NCI-H446 (cell line): ENCODE data around the gene SNX10.
"Not testable (repeated sequence)": the region's sequence is repeated elsewhere in the genome, so short reads cannot be mapped to it uniquely, and the experiment has no call there.

Experiments used
- DNase-seq, 2 experiments: peaks; one replicate each; lab custom pipeline; 2025; lab: John Stamatoyannopoulos, UW

Gene SNX10, protein sequence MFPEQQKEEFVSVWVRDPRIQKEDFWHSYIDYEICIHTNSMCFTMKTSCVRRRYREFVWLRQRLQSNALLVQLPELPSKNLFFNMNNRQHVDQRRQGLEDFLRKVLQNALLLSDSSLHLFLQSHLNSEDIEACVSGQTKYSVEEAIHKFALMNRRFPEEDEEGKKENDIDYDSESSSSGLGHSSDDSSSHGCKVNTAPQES

DNA sequence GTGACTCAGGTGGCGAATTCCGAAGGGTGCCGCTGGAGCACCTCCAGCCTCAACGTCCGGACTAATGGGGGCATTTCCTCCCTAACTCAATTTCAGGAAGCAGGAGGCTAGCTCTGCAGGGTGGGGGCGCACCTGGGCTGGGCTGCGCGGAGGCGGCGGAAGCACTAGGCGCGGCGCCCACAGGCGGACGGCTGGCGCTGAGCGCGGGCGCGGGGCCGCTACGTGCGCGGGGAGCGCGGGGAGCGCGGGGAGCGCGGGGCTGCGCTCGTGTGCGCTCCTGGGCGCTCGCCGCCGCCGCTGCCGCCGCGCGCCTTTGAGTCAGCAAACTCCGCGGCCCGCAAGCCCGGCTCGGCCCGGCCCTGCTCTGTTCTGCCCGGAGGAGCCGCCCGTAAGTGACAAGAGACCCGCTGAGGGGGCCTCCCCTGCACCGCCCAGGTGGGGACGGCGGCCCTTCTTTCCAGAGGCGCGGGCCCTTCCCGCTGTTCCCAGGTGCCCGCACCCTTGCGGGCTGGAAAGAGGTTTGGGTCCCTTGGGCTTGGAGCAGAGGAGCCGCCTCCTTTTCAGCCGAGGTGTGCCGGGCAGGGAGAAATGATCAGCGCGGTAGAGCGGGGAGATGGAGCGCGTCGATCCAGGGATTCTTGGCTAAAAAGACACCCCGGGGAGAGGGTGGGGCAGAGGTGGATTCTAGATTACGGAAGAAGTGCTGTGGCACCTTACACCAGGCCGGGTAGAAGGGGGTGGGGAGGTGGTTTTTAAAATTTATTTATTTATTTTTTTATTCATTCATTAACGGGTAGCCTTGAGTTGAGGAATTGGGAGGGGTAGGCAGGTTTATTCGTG lies at the start of gene SNX10:
Gene SNX10, plus strand, starts transcription at position 164 of the 840 bp plus-strand sequence. CDS start 54,581 bp downstream, outside the sequence.
- peak in 1 of 2 experiments; percentile 74 for DNase-seq

DNA sequence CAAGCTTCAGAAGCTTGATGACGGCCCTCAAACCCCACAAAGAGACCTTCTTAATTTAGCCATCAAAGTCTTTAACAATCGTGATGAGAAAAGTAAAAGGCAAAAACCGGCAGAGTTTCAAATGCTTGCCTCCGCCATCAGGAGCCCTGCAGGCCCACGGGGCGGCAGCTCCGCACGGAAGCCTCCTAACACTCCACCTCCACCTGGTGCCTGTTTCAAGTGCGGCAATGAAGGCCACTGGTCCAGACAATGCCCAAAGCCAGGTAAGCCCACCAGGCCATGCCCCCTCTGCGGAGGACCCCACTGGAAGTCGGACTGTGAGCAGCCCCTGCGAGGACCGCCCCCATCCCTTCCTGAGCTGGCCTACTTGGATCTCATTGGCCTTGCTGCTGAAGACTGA lies 46.5 kb upstream of the SNX10 start:
- no peak for DNase-seq

DNA sequence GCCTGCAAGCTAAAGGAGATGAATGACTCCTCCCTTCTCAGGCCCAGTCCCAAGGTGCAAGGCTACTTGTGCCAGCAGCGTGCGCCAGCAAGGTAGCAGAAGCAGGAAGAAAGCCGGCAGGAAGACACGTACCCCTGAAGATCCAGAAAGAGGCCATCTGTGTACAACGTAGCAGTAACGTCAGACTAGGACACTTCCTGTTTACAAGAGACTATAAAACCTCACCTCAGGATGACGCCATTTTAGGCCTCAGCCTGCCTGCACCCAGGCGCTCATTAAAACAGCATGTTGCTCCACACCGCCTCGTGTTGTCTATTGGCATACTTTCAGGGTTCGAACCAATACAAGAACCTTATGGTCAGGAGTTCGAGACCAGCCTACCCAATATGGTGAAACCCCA lies 41.4 kb upstream of the SNX10 start:
- no peak for DNase-seq

DNA sequence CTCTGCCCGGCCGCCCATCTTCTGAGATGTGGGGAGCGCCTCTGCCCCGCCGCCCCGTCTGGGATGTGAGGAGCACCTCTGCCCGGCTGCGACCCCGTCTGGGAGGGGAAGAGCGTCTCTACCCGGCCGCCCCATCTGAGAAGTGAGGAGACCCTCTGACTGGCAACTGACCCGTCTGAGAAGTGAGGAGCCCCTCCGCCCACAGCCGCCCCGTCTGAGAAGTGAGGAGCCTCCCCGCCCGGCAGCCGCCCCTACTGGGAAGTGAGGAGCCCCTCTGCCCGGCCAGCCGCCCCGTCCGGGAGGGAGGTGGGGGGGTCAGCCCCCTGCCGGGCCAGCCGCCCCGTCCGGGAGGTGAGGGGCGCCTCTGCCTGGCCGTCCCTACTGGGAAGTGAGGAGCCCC lies 29.8 kb upstream of the SNX10 start:
- DNase-seq, result not testable (repeated sequence)

DNA sequence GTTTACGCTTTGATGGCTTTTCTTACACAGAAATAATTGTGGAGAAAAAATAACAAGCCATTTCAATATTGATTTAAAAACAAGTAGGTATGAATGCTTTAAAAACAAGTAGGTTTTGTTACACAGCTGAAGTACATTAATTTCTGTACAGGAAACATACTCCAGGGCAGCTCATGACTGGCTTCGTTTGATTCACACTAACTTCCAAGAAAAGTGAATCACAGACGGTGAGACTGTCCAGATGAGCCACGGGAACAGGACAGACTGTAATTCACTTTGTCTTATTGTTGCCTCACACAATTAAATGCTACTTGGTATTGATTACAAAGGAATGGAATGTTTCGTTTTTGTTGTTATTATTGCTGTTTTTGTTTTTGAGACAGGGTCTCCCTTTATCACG lies 26.6 kb upstream of the SNX10 start:
- no peak for DNase-seq

DNA sequence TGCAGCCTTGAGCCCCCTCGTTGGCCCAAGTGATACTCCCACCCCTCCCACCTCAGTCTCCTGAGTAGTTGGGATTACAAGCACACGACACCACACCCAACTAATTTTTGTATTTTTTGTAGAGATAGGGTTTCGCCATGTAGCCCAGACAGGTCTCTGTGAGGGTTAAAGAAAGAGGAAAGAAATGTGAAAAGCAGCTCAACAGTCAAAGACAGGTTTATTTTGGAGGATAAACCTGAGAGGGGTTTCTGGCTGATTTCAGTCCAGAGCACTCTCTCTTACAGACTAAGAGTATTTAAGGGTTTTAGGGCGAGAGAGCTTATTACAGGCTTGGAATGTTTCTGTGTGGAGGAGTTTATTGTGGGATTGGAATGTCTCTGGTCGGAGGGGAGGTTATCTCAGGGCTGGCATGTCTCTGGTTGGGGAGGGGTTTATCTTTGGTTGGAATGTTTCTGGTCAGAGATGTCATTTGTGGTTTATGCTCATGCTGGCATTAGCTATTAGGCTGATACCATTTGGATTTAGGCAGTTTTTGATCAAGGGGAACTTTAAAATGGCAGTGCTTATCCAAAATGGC lies 26.1 kb upstream of the SNX10 start:
- no peak for DNase-seq

DNA sequence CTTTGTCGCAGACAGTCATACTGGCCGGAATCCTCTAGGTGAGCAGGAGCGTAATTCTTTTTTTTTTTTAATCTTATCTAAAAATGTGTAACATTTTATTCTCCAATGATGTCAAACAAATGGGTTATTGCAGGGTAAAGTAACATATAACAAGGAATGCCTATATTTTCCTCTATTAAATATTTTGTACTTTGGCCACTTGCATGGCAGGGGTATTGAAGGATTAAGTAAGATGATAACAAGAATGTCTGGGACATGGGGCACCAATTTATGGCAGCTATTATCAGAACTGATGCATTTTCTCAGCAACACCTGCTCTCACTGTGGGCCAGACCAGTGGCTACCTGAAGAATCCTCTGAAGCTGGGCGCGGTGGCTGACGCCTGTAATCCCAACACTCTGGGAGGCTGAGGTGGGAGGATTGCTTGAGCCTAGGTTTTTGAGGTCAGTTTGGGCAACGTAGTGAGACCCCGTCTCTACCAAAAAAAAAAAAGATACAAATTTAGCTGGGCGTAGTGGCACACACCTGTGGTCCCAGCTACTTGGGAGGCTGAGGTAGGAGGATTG lies 24.0 kb upstream of the SNX10 start:
- DNase-seq, result no peak

DNA sequence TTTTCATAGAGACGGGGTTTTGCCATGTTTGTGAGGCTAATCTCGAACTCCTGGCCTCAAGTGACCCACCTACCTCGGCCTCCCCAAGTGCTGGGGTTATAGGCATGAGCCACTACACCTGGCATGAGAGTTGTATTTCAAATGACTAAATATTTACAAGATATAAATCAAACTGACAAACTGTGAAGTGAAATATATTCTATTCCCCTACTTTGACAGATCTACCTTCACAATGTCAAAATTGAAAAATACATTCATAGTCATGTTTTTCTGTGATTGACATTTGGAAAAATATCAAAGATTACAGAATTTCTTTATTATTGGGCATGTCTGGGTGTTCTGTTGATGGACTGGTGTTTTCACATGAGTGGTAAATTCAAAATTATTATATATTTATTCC lies 16.4 kb upstream of the SNX10 start:
- DNase-seq, result no peak

DNA sequence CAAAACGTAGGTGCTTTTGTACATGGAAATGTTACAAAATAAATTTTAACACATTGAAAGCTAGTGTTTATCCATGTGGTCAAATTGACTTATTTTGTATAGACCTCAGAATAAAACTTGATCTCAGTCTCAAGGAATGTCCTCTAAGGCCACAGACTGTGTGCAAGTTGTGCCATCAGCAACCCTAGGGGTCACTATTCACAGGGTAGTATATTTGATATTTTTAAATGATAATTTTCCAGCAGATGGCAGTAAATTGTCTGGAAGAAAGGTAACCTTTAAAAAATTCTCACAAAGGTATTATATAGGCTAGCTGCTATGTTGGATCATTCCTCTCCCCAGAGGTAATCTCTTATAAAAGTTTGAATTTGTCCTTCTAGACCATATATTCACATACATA lies 12.9 kb upstream of the SNX10 start:
- DNase-seq, result no peak

DNA sequence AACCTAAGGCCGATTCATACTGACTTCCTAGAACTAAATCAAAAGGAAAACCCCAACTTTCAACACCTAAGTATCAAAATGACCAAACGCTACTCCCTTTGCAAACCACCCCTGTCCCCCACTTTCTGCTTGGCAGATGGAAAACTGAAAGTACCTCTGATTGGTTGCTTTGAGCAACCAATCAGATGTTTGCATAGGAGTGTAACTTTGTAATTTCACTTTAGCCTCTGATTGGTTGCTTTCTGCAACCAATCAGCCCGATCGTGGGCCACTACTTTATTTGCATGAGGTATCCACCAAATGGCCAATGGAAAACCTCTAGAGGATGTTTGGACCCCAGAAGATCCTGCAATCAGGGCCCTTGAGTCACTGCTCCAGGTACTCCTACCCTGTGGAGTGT lies 12.3 kb upstream of the SNX10 start:
- no peak for DNase-seq

DNA sequence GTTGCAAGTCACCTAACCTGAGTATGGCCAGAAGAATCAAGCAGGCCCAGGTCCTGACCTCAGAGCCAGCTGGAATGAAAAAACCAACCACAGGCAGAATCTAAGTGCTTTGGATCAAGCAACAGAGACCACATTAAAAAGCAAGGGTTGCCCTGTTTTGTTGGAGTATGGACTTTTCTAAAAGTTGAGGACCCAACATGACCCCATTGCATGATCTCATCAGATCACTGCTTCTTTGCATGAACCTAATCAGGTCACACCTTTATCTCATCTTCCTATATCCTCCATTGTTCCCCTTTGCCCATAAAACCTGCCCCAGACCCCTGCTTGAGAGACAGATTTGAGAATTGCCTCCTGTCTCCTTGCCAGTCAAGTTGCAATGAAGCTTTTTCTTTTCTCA lies 11.6 kb upstream of the SNX10 start:
- DNase-seq, result no peak

DNA sequence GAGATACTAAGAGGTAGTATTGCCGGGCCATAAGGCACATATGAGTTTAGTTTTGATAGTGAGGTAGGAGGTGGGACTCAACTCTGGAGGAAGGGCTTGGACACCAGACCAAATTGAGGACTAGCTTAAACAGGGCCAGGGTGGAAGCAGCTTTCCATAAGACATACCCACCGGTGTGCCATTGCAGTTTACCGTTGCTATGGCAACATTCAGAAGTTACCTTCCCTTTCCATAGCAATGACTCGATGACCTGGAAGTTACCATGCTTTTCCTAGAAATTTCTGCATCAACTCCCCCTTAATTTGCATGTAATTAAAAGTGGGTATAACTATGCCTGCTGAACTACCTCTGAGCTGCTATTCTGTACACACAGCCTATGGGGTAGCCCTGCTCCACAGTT lies 10.9 kb upstream of the SNX10 start:
- DNase-seq, result no peak

DNA sequence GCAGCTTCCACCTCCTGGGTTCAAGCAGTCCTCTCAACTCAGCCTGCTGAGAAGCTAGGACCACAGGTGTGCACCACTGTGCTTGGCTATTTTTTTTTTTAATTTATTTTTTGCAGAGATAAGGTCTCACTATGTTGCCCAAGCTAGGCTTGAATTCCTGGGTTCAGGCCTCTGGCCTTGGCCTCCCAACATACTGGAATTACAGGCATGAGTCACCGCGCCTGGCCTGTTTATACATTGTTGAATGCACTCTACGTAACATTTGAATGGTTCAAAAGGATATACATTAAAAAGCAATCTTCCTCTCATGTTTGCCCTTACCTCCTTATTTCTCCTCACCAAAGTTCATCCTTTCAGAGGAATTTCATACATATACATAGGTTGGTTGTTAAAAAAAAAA lies 7.2 kb upstream of the SNX10 start:
- DNase-seq, result no peak

DNA sequence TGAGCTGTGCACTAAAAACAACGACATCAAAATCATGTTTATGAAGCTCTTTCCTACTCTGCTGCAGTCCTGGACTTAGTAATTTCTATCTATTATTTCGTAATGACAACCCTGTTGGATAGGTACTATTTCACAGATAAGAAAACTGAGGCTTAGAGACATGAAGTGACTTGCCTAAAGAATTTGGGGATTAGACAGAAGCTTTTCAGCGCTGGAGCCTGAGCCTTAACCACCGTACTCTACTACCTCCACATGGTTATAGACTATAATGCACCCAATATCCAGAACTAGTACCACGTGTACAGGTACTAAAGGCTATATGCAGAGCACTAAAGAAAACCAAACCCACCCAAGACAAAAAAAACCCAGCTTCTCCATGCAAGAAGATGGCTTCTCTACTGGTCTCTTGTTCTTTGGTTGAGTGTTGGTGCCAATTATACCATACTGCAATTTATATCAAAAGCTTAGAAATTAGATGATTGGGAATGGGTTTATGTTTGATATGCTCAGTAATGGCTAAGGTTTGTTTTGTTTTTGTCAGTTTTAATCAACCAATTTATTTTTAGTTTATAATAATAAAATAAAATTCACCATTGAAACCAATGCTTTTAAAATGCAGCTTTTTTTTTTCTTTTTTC lies 6.5 kb upstream of the SNX10 start:
- DNase-seq, result no peak

DNA sequence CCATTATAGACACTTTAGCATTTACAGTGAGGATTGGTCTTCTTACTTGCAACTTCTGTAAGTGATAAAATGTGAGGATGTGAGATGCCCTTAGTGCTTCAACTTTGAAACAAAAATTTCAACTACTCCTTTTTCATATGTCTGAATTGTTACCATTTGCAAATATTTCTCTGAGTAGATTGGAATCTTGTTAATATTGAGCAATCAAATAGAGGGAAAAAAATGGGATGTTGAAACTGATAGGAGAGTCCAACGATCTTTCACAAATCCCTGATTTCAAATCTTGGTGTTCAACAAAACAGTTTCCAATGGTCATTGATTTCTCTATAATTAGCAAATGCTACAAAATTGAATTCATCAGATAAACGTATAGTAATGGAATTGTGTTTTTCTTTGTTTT lies 5.5 kb upstream of the SNX10 start:
- DNase-seq, result no peak

DNA sequence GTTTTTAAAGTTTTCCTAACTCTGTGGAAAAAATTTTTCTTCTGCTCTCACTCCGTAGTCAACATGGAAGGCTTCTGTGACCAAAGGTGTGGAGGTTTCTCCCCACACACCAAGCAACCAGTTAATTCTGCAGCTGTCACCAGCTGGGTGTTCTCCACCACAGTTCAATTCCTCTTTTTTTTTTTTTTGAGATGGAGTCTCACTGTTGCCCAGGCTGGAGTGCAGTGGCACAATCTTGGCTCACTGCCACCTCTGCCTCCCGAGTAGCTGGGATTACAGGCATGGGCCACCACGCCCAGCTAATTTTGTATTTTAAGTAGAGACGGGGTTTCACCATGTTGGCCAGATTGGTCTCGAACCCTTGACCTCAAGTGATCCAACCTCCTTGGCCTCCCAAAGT lies 3.5 kb upstream of the SNX10 start:
- not testable (repeated sequence) for DNase-seq

DNA sequence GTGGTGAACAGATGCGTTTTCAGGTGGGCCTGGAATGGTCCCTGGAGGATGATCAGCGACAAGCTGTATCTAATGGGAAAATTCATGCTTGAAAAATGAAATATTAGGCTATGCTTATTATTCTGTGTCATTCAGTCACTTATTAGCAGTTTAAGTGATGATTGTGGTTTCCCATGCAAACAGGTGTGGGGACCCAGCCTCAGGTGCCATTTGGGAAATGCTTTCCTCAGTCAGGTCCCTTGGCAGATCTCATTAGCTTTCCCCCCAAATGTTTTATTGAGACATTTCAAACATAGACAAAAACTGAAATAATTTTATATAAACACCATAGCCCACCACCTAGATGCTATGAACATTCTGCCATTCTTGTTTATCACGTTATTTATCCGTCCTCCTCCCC lies 411 bp upstream of the SNX10 start:
- DNase-seq, result no peak

DNA sequence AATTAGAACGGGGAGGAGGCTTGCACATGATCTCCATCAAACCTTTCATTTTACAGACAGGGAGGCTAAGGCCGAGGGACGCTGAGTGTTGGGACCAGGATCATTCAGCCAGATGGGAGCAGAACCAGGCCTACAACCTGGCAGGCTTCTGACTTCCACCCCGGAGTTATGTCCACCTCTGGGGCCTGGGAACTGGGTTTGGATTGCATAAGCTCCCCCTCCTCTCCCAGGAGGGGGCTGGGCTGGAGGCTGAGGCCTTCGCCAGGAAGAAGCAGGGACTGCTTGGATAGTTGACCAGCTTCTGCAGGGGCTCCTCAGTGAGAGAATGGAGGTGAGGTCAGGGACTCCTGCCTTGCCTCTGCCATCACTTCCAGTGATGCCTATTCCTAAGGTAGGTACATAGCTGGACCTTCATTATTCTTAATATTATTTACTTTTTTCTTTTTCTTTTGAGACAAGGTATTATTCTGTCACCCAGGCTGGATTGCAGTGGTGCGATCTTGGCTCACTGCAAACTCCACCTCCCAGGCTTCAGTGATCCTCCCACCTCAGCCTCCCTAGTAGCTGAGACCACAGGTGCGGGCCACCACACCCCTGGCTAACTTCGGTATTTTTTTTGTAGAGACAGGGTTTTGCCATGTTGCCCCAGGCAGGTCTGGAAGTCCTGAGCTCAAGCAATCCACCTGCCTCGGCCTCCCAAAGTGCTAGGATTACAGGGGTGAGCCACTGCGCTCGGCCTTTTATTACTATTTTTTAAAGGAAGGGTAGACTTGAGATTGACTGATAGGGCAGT lies 1.3 kb downstream of the SNX10 start:
- peak in 1 of 2 experiments; percentile 11 for DNase-seq

DNA sequence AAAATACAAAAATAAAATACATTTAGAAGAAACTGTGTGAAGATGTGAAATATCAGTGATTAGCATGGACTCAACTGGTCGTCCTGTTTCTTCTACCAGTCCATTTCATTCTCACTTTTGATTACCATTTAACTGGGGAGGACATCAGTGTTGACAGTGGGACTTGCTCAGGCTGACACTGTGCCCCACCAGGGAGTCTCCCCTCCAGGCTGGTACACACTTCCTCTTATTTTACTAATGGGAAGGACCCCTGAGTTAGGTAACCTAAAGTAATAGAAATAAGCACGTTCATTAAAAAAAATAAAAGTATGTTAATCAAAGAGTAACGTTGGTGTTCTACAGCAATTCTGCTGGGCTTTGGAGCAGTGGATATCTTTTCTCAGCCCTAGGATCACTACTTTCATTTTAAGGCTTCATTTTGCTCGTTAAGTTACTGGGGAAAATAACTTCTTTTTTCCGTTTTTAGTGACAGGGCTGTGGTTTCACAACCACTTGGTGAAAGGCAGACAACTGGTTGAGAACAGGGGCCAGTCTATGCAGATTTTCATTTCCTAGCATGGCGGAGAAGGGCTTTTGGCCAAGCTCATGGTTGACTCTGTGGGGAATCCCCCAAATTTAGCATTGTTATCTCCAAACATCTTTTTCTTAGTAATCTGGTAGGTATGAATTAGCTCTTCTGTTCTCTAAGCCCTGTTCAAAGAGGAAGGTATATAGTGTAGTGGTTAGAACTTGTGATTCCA lies 2.1 kb downstream of the SNX10 start:
- DNase-seq, result no peak

DNA sequence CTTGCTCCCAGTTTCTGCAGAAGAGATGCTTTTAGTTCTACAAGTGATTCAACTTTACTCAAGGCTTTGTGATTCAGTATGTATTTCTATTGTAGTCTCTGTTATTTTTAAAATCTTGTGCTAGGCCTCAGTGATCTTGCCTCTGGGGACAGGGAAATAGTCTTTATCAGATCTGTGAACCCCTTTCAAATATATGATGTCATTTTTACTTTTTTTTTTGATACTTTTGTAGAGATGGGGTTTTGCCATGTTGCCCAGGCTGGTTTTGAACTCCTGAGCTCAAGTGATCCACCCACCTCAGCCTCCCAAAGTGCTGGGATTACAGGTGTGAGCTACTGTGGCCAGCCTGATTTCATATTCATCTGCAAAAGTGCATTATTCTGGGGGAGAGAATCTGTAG lies 3.4 kb downstream of the SNX10 start:
- no peak for DNase-seq

DNA sequence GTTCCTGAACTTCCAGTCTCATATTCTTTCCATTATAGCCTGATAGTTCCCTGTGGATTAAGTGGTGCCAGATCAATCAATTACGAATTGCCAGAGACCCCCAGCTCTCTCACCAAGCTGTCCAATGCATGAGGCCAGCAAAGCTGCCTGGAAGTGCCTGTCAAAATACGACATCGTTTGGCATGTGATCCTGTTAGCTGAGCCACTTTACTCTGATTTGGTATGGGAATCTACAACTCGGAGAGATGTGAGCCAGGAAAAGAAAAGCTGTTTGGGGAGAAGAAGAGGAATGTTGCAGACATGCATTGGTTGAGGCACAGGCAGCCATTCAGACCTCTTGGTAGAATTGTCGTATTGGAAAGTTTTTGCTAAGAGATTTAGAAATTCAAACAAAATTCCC lies 3.9 kb downstream of the SNX10 start:
- no peak for DNase-seq
